GM12891 (cell line): Measurements from ENCODE around the gene LUC7L3.

Experiments
- POLR2A ChIP-seq: IDR thresholded peaks from 2 replicates; pipeline ENCODE4 v1.6.1; 2011; ENCODE audit warnings: low read depth, low read length, control low read depth
- POLR2AphosphoS5 ChIP-seq: IDR thresholded peaks from 2 replicates; pipeline ENCODE4 v1.6.1; 2011; ENCODE audit warnings: low read depth, low read length, control low read depth
- POU2F2 ChIP-seq: IDR thresholded peaks from 2 replicates; pipeline ENCODE4 v1.6.1; 2011; ENCODE audit warnings: low read depth, mild to moderate bottlenecking, control low read depth, low read length, moderate library complexity
- SPI1 ChIP-seq: IDR thresholded peaks from 2 replicates; pipeline ENCODE4 v1.6.1; 2011; ENCODE audit warnings: low read depth, low read length, control low read depth
- TAF1 ChIP-seq: IDR thresholded peaks from 2 replicates; pipeline ENCODE4 v1.6.1; 2011; ENCODE audit warnings: low read depth, low read length, control low read depth

- TF ChIP-seq POLR2A (no peak), TAF1 (no peak), POU2F2 (no peak), POLR2AphosphoS5 (no peak), SPI1 (0 out of 2 replicates have a peak, but pooled peaks have one; percentile 6)
These were observed 44.5 kb downstream of the LUC7L3 start for GRCh38 chr17:50763716-50764475.
